ENCODE measurements around the gene STMND1. TPM values are rescaled to one million over a fixed set of nuclear protein-coding genes. Genes with fewer than 3 reads are reported as not detected.
A peak's percentile ranks its signal among the peaks of the same experiment; 100 is the strongest.

The STMND1 gene
- total and polyA plus RNA-seq, 2 of the 4 experiments (the other 2 are of a cell fraction) = not detected

GRCh38 chr6:17086469-17086868 lies 15.4 kb upstream of the STMND1 start:
- H4K91ac ChIP-seq (ENCODE audit: insufficient read depth, low read depth, low read length) = no peak overlapping the region
- no peak overlapping the region for H2AK5ac ChIP-seq (ENCODE audit: low read depth, low read length)
- peak; percentile 90 for TF ChIP-seq RAD21 (IDR thresholded peaks at IDR 0.05; ENCODE audit: low read length)
- TF ChIP-seq RCOR1 (IDR thresholded peaks at IDR 0.05; ENCODE audit: insufficient replicate concordance, low read length) = no peak
- TF ChIP-seq NFE2L2 (IDR thresholded peaks at IDR 0.05; ENCODE audit: low read depth, low read length) = no peak
- peak; percentile 82 for TF ChIP-seq CTCF (conservative IDR thresholded peaks at IDR 0.05; ENCODE audit: low read depth, low read length)
- no peak for TF ChIP-seq RFX5 (IDR thresholded peaks at IDR 0.05; ENCODE audit: low read depth, low read length)
- peak; percentile 93 for TF ChIP-seq CEBPB (IDR thresholded peaks at IDR 0.05; ENCODE audit: low read depth, low read length)
- peak; percentile 81 for TF ChIP-seq SMC3 (IDR thresholded peaks at IDR 0.05; ENCODE audit: low read depth, low read length)
- no peak for TF ChIP-seq CHD1 (IDR thresholded peaks at IDR 0.05; ENCODE audit: low read depth, low read length)
- H3K4me3 ChIP-seq (ENCODE audit: insufficient read depth, low read depth, low read length) = no peak overlapping the region
- H2BK5ac ChIP-seq (ENCODE audit: low read depth, low read length, poor library complexity, severe bottlenecking) = no peak overlapping the region
- dilution Hi-C loops (cut with HindIII; ENCODE audit: low sequenced_read_pairs, unreplicated experiment) = no loop called here
- H3K4ac ChIP-seq (ENCODE audit: low read depth, low read length) = no peak overlapping the region
- H3K79me1 ChIP-seq (ENCODE audit: low read depth in 1 of 2, low read length in 2 of 2) = no peaks in the 10 kb centered on the region
- no peaks in the 10 kb centered on the region for H4K20me1 ChIP-seq (ENCODE audit: insufficient read depth, low read length)
- H2BK20ac ChIP-seq (ENCODE audit: low read depth, low read length) = no peak overlapping the region
- H3K56ac ChIP-seq (ENCODE audit: extremely low read depth, insufficient read depth, low read length) = no peak overlapping the region
- H4K8ac ChIP-seq (ENCODE audit: low read depth in 2 of 2, low read length in 2 of 2) = no peak overlapping the region
- no peak overlapping the region for H2BK120ac ChIP-seq (ENCODE audit: low read depth, low read length)
- BruUV-seq (replicated peaks) = no TSS peak
- H3K4me2 ChIP-seq (ENCODE audit: low read depth, low read length) = no peak overlapping the region
- no peak overlapping the region for H2BK15ac ChIP-seq (ENCODE audit: low read depth, low read length)
- intact Hi-C loops (cut with micrococcal nuclease) = loop anchor here (1.0 to 2.0 kb wide), 4 partner anchors 121 to 754 kb away; no protein-coding TSS in a partner anchor
- CTCF ChIA-PET = interaction anchor here (0.5 to 1.6 kb wide), 7 partner anchors 14 to 677 kb away, joined by 3 to 13 read pairs (median 3); no protein-coding TSS in a partner anchor
- no peak overlapping the region for H4K5ac ChIP-seq (ENCODE audit: low read depth, low read length)
- POLR2A ChIA-PET (ENCODE audit: unreplicated experiment) = no interaction called here
- ATAC-seq (ENCODE audit: low read depth) (peak; percentile 86), DNase-seq (peak; percentile 83)
- in situ Hi-C loops (cut with MboI; ENCODE audit: low sequenced_read_pairs) = loop anchor here (5.0 to 10.0 kb wide), 4 partner anchors 109 to 754 kb away; no protein-coding TSS in a partner anchor
- no peak overlapping the region for H3K23ac ChIP-seq (ENCODE audit: low read depth, low read length)
- 0 out of 2 replicates have a peak, but pooled peaks cover 1% of the 10 kb centered on the region for H3K4me1 ChIP-seq (ENCODE audit: control insufficient read depth, insufficient read depth, low read length)
- no peak overlapping the region for H3K18ac ChIP-seq (ENCODE audit: low read depth, low read length)
- H3K27ac ChIP-seq (ENCODE audit: insufficient read depth, low read length) = no peak overlapping the region
- no peaks in the 10 kb centered on the region; the same call in 1 of the 2 replicates for H3K27me3 ChIP-seq (ENCODE audit: control insufficient read depth, insufficient read depth, low read length)
- H3K9me1 ChIP-seq (ENCODE audit: insufficient read depth, low read length) = no peaks in the 10 kb centered on the region
- H3K36me3 ChIP-seq (ENCODE audit: control insufficient read depth, insufficient read depth, low read length) = no peaks in the 10 kb centered on the region
- no peak overlapping the region for H2AFZ ChIP-seq (replicated peaks; ENCODE audit: low read length, poor library complexity)
- H3K9me3 ChIP-seq (ENCODE audit: control insufficient read depth, insufficient read depth, low read length) = no peaks in the 10 kb centered on the region
- H2AK9ac ChIP-seq (replicated peaks; ENCODE audit: low read depth, low read length, poor library complexity) = no peak overlapping the region
- WGBS, 2 experiments (ENCODE audit: extremely low coverage in 2 of 2, insufficient read length in 1 of 2) = no CpG with 5 or more reads among the region's 11 CpGs
- H3K9ac ChIP-seq (ENCODE audit: low read depth, low read length) = no peak overlapping the region
- H3K14ac ChIP-seq (replicated peaks; ENCODE audit: low read depth, low read length) = no peak overlapping the region

Data from IMR-90 (cell line).